Uterus (tissue), 4 donors: Measurements from ENCODE around the gene LYVE1. TPM values are rescaled to one million over a fixed set of nuclear protein-coding genes. Genes with fewer than 3 reads are reported as not detected.
"Not testable (repeated sequence)": the region's sequence is repeated elsewhere in the genome, so short reads cannot be mapped to it uniquely, and the experiment has no call there.

Source experiments
- DNase-seq, 2 donors: peaks; one replicate each; pipeline ENCODE4 v3.0.0-alpha.2; 2019 to 2020
- H3K27ac ChIP-seq, 2 donors: fragments of 200-600 bp; sonication (generic); 1 replicate in 1 of 2; 2 replicates in 1 of 2; pipeline ENCODE4 v1.5.1; 2016 to 2018
- H3K27me3 ChIP-seq, 2 donors: fragments of 200-600 bp; sonication (generic); one replicate each; pipeline ENCODE4 v1.5.1; 2018 to 2019; ENCODE audit warnings: control low read depth in 1 of 2
- H3K36me3 ChIP-seq, 2 donors: fragments of 200-600 bp; sonication (generic); one replicate each; pipeline ENCODE4 v1.5.1; 2019; ENCODE audit warnings: control low read depth in 1 of 2
- H3K4me1 ChIP-seq, 2 donors: fragments of 200-600 bp; sonication (generic); one replicate each; pipeline ENCODE4 v1.5.1; 2018 to 2019; ENCODE audit warnings: control low read depth in 1 of 2
- H3K4me3 ChIP-seq, 2 donors: fragments of 200-600 bp; sonication (generic); 1 replicate in 1 of 2; 2 replicates in 1 of 2; pipeline ENCODE4 v1.5.1; 2018 to 2019; ENCODE audit warnings: mild to moderate bottlenecking in 1 of 2
- H3K9me3 ChIP-seq, 2 donors: fragments of 200-600 bp; sonication (generic); one replicate each; pipeline ENCODE4 v1.5.1; 2019; ENCODE audit warnings: control low read depth in 1 of 2
- POLR2A ChIP-seq, 2 donors: fragments of 450-650 bp; IDR thresholded peaks; one replicate each; pipeline ENCODE4 v1.6.1; 2016; ENCODE audit warnings: antibody characterized with exemption in 2 of 2, mild to moderate bottlenecking in 1 of 2, moderate library complexity in 1 of 2
- intact Hi-C: fragments of 100-400 bp; cut with DNase I; formaldehyde crosslinking; loops from one replicate; pipeline ENCODE4 v1.15.1; 2023; ENCODE audit warnings: low total_unique reads
- total RNA-seq, 4 donors: library from RNA; depleted of rRNA in 3 of 4; stranded (reverse); fragments of >200 nt in 3 of 4; gene quantifications; one replicate each; pipeline versions ENCODE4 v1.1.0 to v1.2.4, GENCODE V29; 2014 to 2023
- TF ChIP-seq, protein P1 (sequence below), 4 experiments: fragments of 200-600 bp in 2 of 4; fragments of 450-650 bp in 2 of 4; sonication (generic) in 2 of 4; IDR thresholded peaks; one replicate each; pipeline ENCODE4 v1.5.1; 2016 to 2019; ENCODE audit warnings: antibody characterized with exemption in 4 of 4, mild to moderate bottlenecking in 2 of 4, moderate library complexity in 1 of 4
- donor health status: DM: yes; HTN: yes; CAD: no.

LYVE1 gene
- total RNA-seq, 4 donors from 2014 or later, result 12.8 to 154 (median 44.0) TPM

DNA sequence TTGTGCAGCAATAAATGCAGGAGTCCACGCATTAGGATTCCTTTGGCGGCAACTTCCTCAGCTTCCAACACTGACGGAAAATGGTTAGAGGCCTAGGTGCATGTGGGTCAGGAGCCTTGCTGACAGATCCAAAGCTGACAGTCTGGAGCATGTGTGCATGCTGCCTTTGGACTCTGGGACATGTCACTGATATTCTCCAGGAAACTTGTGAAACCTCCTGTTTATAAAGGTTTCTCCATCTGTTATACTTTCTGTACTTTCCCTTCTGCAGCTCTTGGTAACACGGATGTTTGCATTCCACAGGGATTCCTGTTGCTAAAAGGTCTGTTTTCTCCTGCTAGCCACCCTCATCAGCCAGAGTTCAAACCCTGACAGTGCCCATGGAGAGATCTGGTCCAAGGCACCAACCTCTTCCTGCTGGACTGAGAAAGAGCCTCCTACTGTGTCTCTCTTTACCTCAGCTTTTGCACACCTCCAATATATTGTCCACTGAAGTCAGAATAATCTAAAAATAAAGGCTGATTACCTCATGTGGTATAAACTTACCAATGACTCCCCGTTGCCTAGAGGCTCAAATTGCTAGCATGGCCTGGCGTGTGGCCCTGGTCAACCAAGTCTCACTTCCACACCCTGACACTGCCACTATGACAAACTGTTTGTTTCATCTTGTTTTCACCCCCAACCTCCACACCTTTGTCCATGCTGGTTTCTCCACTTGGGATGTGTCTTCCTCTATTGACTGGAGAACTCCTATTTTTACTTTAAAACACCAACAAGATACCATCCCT, 31.1 kb upstream of the LYVE1 start:
- Histone ChIP-seq H3K4me1 (no peaks in the 10 kb centered on the region), H3K36me3 (no peaks in the 10 kb centered on the region), H3K27ac (no peak overlapping the region), H3K4me3 (no peak overlapping the region), H3K27me3 (no peaks in the 10 kb centered on the region), H3K9me3 (no peaks in the 10 kb centered on the region)
- intact Hi-C loops, result no loop called here
- TF ChIP-seq, protein P1, sequence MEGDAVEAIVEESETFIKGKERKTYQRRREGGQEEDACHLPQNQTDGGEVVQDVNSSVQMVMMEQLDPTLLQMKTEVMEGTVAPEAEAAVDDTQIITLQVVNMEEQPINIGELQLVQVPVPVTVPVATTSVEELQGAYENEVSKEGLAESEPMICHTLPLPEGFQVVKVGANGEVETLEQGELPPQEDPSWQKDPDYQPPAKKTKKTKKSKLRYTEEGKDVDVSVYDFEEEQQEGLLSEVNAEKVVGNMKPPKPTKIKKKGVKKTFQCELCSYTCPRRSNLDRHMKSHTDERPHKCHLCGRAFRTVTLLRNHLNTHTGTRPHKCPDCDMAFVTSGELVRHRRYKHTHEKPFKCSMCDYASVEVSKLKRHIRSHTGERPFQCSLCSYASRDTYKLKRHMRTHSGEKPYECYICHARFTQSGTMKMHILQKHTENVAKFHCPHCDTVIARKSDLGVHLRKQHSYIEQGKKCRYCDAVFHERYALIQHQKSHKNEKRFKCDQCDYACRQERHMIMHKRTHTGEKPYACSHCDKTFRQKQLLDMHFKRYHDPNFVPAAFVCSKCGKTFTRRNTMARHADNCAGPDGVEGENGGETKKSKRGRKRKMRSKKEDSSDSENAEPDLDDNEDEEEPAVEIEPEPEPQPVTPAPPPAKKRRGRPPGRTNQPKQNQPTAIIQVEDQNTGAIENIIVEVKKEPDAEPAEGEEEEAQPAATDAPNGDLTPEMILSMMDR (IDR thresholded peaks at IDR 0.05), result no peak
- no peak for TF ChIP-seq POLR2A (IDR thresholded peaks at IDR 0.05)
- no peak for DNase-seq

DNA sequence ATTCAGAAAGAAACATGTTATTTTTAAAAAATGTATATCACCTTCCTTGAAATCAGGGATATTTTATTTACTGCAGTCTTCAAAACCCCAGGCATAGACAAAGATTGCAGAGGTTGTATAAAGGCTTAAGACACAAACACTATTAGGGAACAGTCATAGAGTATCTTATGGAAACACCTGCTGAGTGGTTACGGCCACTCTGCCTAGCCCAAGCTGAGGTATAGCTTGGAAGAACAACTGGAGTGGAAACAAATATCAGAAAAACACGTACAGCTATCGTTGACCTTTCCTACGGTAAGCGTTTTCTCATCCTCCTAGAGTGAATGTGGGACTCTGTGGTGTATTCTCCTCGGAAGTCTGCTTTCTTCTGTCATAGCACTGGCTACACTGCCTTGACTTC, 30.4 kb upstream of the LYVE1 start:
- Histone ChIP-seq H3K9me3 (no peaks in the 10 kb centered on the region), H3K4me3 (no peak overlapping the region), H3K36me3 (no peaks in the 10 kb centered on the region), H3K27ac (no peak overlapping the region), H3K4me1 (no peaks in the 10 kb centered on the region), H3K27me3 (no peaks in the 10 kb centered on the region)
- intact Hi-C loops, result no loop called here
- TF ChIP-seq, protein P1 (IDR thresholded peaks at IDR 0.05), result no peak
- TF ChIP-seq POLR2A (IDR thresholded peaks at IDR 0.05), result no peak
- DNase-seq, result no peak

DNA sequence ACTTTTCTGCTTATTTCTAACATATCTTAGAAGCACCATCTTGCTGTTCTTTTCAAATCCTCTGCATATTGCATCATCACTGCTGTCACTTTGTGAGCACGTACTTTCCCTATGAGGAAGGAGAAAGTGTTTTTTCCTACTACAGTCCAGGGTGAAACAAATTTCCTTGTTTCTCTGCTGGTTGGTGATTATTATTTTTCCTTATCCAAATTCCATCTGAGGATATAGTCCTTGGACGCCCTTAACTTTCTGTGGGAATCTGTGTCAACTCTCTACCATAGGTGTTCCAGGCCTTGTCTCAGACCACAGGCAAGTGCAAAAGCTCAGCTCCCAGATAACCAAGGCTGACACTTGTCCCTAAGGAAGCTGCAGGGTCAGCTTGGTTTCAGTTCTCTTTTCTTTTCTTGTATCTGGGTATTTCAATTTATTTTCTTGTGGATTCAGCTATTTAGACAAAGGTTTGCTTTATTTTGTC, 29.4 kb upstream of the LYVE1 start:
- H3K27ac ChIP-seq, result no peak overlapping the region
- intact Hi-C loops, result no loop called here
- H3K27me3 ChIP-seq, result no peaks in the 10 kb centered on the region
- H3K4me1 ChIP-seq, result no peaks in the 10 kb centered on the region
- DNase-seq, result no peak
- no peaks in the 10 kb centered on the region for H3K36me3 ChIP-seq
- no peak overlapping the region for H3K4me3 ChIP-seq
- no peaks in the 10 kb centered on the region for H3K9me3 ChIP-seq
- TF ChIP-seq, protein P1 (IDR thresholded peaks at IDR 0.05), result no peak
- TF ChIP-seq POLR2A (IDR thresholded peaks at IDR 0.05), result no peak

DNA sequence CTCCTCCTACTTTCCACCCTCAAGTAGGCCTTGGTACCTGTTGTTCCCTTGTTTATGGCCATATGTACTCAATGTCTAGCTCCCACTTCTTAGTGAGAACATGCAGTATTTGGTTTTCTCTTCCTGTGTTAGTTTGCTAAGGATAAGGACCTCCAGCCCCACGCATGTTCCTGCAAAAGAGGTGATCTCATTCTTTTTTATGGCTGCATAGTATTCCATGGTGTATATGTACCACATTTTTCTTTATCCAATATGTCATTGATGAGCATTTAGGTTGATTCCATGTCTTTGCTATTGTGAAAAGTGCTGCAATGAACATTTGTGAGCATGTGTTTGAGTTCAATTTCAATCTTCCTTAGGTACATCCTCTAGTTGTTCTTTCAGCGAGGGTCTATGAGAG, 27.4 kb upstream of the LYVE1 start:
- H3K9me3 ChIP-seq, H3K4me3 ChIP-seq, H3K36me3 ChIP-seq, H3K27ac ChIP-seq, H3K4me1 ChIP-seq, DNase-seq, intact Hi-C loops, H3K27me3 ChIP-seq: not testable (repeated sequence)

DNA sequence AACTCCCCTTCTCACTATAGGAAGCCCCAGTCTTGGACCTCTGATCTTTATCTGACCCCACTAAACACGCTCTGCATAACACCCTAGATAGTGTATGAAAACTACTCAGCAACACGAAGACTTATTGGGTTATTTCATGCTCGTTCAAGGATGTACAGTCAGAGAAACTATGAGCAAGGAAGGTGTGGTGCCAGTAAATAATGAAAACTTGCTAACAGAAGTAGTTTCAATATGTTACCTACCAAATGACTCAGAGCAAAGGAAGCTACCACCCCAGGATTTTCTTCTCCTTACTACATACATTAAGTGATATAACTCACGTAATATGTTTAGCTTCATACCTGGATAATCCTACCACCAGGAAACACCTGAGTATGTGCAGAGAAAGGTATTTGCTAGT, 25.9 kb upstream of the LYVE1 start:
- Histone ChIP-seq H3K27me3 (no peaks in the 10 kb centered on the region), H3K4me1 (no peaks in the 10 kb centered on the region), H3K9me3 (no peaks in the 10 kb centered on the region), H3K4me3 (no peak overlapping the region), H3K27ac (no peak overlapping the region), H3K36me3 (no peaks in the 10 kb centered on the region)
- intact Hi-C loops, result no loop called here
- DNase-seq, result no peak
- TF ChIP-seq, protein P1 (IDR thresholded peaks at IDR 0.05), result no peak
- TF ChIP-seq POLR2A (IDR thresholded peaks at IDR 0.05), result no peak
